H9 (cell line): ENCODE data around the gene IFT57. TPM values are rescaled to one million over a fixed set of nuclear protein-coding genes. Genes with fewer than 3 reads are reported as not detected.

ENCODE experiments used
- DNase-seq: peaks from one replicate; pipeline ENCODE4 v3.0.0-alpha.2; 2017
- H2AFZ ChIP-seq: one replicate; pipeline ENCODE4 v1.6.1; 2013; ENCODE audit warnings: mild to moderate bottlenecking, low read length, control low read depth, moderate library complexity
- H2AK5ac ChIP-seq: 2 replicates; pipeline ENCODE4 v1.6.1; 2013; ENCODE audit warnings: low read length, control low read depth, mixed read lengths; ENCODE audit not compliant: insufficient read length
- H2BK120ac ChIP-seq: one replicate; pipeline ENCODE4 v1.6.1; 2013; ENCODE audit warnings: low read depth, mild to moderate bottlenecking, low read length, control low read depth, inconsistent platforms; ENCODE audit not compliant: poor library complexity, severe bottlenecking
- H2BK12ac ChIP-seq: 2 replicates; pipeline ENCODE4 v1.6.1; 2013; ENCODE audit warnings: low read length, control low read depth, mixed read lengths, low read depth; ENCODE audit not compliant: insufficient read length
- H2BK15ac ChIP-seq: 2 replicates; pipeline ENCODE4 v1.6.1; 2013; ENCODE audit warnings: low read depth, low read length, control low read depth
- H2BK20ac ChIP-seq: one replicate; pipeline ENCODE4 v1.6.1; 2013; ENCODE audit warnings: low read depth, mild to moderate bottlenecking, low read length, control low read depth, inconsistent platforms; ENCODE audit not compliant: poor library complexity, severe bottlenecking
- H2BK5ac ChIP-seq: 2 replicates; pipeline ENCODE4 v1.6.1; 2013; ENCODE audit warnings: low read length, control low read depth, mixed read lengths; ENCODE audit not compliant: insufficient read length
- H3K14ac ChIP-seq: 2 replicates; pipeline ENCODE4 v1.6.1; 2013; ENCODE audit warnings: low read length, control low read depth; ENCODE audit not compliant: insufficient read depth
- H3K18ac ChIP-seq: 2 replicates; pipeline ENCODE4 v1.6.1; 2013; ENCODE audit warnings: low read depth, mild to moderate bottlenecking, mixed read lengths, low read length, control low read depth; ENCODE audit not compliant: insufficient read length
- H3K23ac ChIP-seq: 2 replicates; pipeline ENCODE4 v1.6.1; 2013; ENCODE audit warnings: low read length, control low read depth, mixed read lengths, low read depth; ENCODE audit not compliant: insufficient read length
- H3K23me2 ChIP-seq: 2 replicates; pipeline ENCODE4 v1.6.1; 2013; ENCODE audit warnings: low read depth, mild to moderate bottlenecking, mixed read lengths, low read length, control low read depth; ENCODE audit not compliant: insufficient read length, poor library complexity, severe bottlenecking
- H3K27ac ChIP-seq: 2 replicates; pipeline ENCODE4 v1.5.1; 2013; ENCODE audit warnings: low read length, control low read depth, mixed read lengths, low read depth; ENCODE audit not compliant: insufficient read length
- H3K27me3 ChIP-seq: 2 replicates; pipeline ENCODE4 v1.6.1; 2013; ENCODE audit warnings: low read length, control low read depth, inconsistent platforms; ENCODE audit not compliant: insufficient read depth
- H3K4ac ChIP-seq: 2 replicates; pipeline ENCODE4 v1.6.1; 2013; ENCODE audit warnings: low read depth, mild to moderate bottlenecking, control low read depth, inconsistent platforms, low read length, moderate library complexity
- H3K4me1 ChIP-seq: 2 replicates; pipeline ENCODE4 v1.6.1; 2013; ENCODE audit warnings: low read length, control low read depth, inconsistent platforms; ENCODE audit not compliant: insufficient read depth
- H3K4me2 ChIP-seq: 2 replicates; pipeline ENCODE4 v1.6.1; 2013; ENCODE audit warnings: low read length, control low read depth, mixed read lengths; ENCODE audit not compliant: insufficient read length, insufficient read depth
- H3K56ac ChIP-seq: 2 replicates; pipeline ENCODE4 v1.6.1; 2013; ENCODE audit warnings: low read depth, mild to moderate bottlenecking, mixed read lengths, low read length, control low read depth; ENCODE audit not compliant: insufficient read length
- H3K79me1 ChIP-seq: 2 replicates; pipeline ENCODE4 v1.6.1; 2013; ENCODE audit warnings: low read depth, mild to moderate bottlenecking, moderate library complexity, low read length, control low read depth, inconsistent platforms; ENCODE audit not compliant: insufficient read depth, poor library complexity, severe bottlenecking
- H3K79me2 ChIP-seq: 2 replicates; pipeline ENCODE4 v1.6.1; 2013; ENCODE audit warnings: low read length, control low read depth, inconsistent platforms; ENCODE audit not compliant: insufficient read depth
- H3K9ac ChIP-seq: 2 replicates; pipeline ENCODE4 v1.6.1; 2013; ENCODE audit warnings: low read length, control low read depth, mixed read lengths; ENCODE audit not compliant: insufficient read length; ENCODE audit errors: extremely low read depth
- H3K9me3 ChIP-seq: one replicate; pipeline ENCODE4 v1.6.1; 2013; ENCODE audit warnings: low read depth, low read length, inconsistent platforms; ENCODE audit not compliant: control insufficient read depth
- H3T11ph ChIP-seq: one replicate; pipeline ENCODE4 v1.6.1; 2013; ENCODE audit warnings: mild to moderate bottlenecking, low read length, control low read depth, inconsistent platforms
- H4K20me1 ChIP-seq: one replicate; pipeline ENCODE4 v1.6.1; 2013; ENCODE audit not compliant: control insufficient read depth, insufficient read length, insufficient read depth
- H4K5ac ChIP-seq: 2 replicates; pipeline ENCODE4 v1.6.1; 2013; ENCODE audit warnings: low read depth, mild to moderate bottlenecking, mixed read lengths, low read length, control low read depth; ENCODE audit not compliant: insufficient read length
- H4K8ac ChIP-seq: replicated peaks from 2 replicates; pipeline ENCODE4 v1.6.1; 2013; ENCODE audit warnings: low read length, control low read depth, mixed read lengths, low read depth; ENCODE audit not compliant: insufficient read length
- H4K91ac ChIP-seq: 2 replicates; pipeline ENCODE4 v1.6.1; 2013; ENCODE audit warnings: low read depth, mild to moderate bottlenecking, moderate library complexity, mixed read lengths, low read length, control low read depth; ENCODE audit not compliant: insufficient read length
- H3K27ac Mint-ChIP-seq, 3 experiments: 2 replicates in 2 of 3; 3 replicates in 1 of 3; pipeline ENCODE4 v1.8.0; 2020 to 2021; ENCODE audit warnings: mixed read lengths in 3 of 3, mild to moderate bottlenecking in 1 of 3, moderate library complexity in 1 of 3
- H3K27me3 Mint-ChIP-seq: 2 replicates; pipeline ENCODE4 v1.8.0; 2021; ENCODE audit warnings: low read depth, mild to moderate bottlenecking, moderate library complexity, mixed read lengths
- H3K36me3 Mint-ChIP-seq, 3 experiments: 2 replicates in 2 of 3; 3 replicates in 1 of 3; pipeline ENCODE4 v1.8.0; 2020 to 2021; ENCODE audit warnings: low read depth in 3 of 3, mixed read lengths in 3 of 3; ENCODE audit not compliant: insufficient read depth in 1 of 3
- H3K4me1 Mint-ChIP-seq, 2 experiments: 2 replicates each; pipeline ENCODE4 v1.8.0; 2020; ENCODE audit warnings: mixed read lengths in 2 of 2
- H3K4me3 Mint-ChIP-seq, 2 experiments: 2 replicates in 1 of 2; 3 replicates in 1 of 2; pipeline ENCODE4 v1.8.0; 2020 to 2021; ENCODE audit warnings: mild to moderate bottlenecking in 2 of 2, mixed read lengths in 2 of 2, moderate library complexity in 1 of 2
- H3K9me3 Mint-ChIP-seq, 2 experiments: 2 replicates in 1 of 2; 3 replicates in 1 of 2; pipeline ENCODE4 v1.8.0; 2020; ENCODE audit warnings: mild to moderate bottlenecking in 2 of 2, mixed read lengths in 2 of 2, moderate library complexity in 1 of 2
- WGBS: extraction: QIAGEN DNeasy Blood & Tissue Kit; methylation state at CpG from one replicate; pipeline ENCODE4 v1.1.7; 2013; ENCODE audit warnings: missing lambda C conversion rate, low lambda C conversion rate, mixed read lengths; ENCODE audit not compliant: insufficient read length; ENCODE audit errors: extremely low coverage; 5-methylcytosine and 5-hydroxymethylcytosine counted together
- total RNA-seq: library from RNA; stranded (reverse); gene quantifications from 2 replicates; pipeline ENCODE4 v1.2.1, GENCODE V29; 2021
- TF ChIP-seq, protein P1 (sequence below): fragments of 200-600 bp; sonication (generic); conservative IDR thresholded peaks from 3 replicates; pipeline ENCODE4 v1.8.0; 2021; ENCODE audit warnings: antibody characterized with exemption, mild to moderate bottlenecking

IFT57 gene
- total RNA-seq, 1 experiment from 2014 or later: 21.4 TPM

DNA sequence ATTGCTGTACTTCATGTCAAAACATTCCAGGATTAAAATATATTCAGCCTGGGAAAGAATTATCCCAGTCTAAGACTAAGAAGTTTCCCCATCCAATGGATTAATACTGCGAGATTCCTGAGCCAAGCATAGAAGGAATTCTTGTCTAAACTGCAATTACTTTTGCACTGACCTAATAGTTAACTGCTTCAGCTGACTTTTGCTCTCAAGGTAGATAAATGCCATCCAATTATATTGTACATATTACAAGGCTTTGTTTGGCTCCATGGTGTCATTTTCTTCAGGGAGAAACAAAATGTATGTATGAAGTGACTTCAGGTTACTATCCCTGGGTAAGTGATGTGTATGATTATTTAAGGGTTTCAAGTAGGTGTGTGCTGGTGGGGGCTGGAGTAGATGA lies 6.1 kb upstream of the IFT57 start:
- Histone ChIP-seq H4K20me1 (no peaks in the 10 kb centered on the region), H2AK5ac (no peak overlapping the region), H3K56ac (no peak overlapping the region), H3K23ac (no peak overlapping the region), H3K9ac (no peak overlapping the region), H3K4me1 (no peaks in the 10 kb centered on the region), H3K79me2 (no peaks in the 10 kb centered on the region), H2BK5ac (no peak overlapping the region), H4K5ac (no peak overlapping the region), H2BK120ac (no peak overlapping the region), H3K4ac (no peak overlapping the region), H3K27me3 (no peaks in the 10 kb centered on the region), H3K79me1 (no peaks in the 10 kb centered on the region), H3K27ac (no peak overlapping the region), H3T11ph (no peak overlapping the region), H2AFZ (no peak overlapping the region), H3K14ac (no peak overlapping the region), H2BK20ac (no peak overlapping the region), H3K23me2 (no peaks in the 10 kb centered on the region), H2BK12ac (no peak overlapping the region), H4K91ac (no peak overlapping the region), H3K4me2 (no peak overlapping the region), H2BK15ac (no peak overlapping the region), H3K9me3 (no peaks in the 10 kb centered on the region), H4K8ac (no peak overlapping the region), H3K18ac (no peak overlapping the region)
- no CpG with 5 or more reads among the region's 1 CpG for WGBS
- Mint-ChIP-seq H3K36me3 (no peaks in the 10 kb centered on the region), H3K27ac (no peak overlapping the region), H3K27me3 (peaks cover 14% of the 10 kb centered on the region), H3K9me3 (no peaks in the 10 kb centered on the region; a peak in 1 of 5 replicates), H3K4me3 (no peak overlapping the region), H3K4me1 (peaks cover 3 to 6% of the 10 kb centered on the region in 2 experiments)
- TF ChIP-seq, protein P1, sequence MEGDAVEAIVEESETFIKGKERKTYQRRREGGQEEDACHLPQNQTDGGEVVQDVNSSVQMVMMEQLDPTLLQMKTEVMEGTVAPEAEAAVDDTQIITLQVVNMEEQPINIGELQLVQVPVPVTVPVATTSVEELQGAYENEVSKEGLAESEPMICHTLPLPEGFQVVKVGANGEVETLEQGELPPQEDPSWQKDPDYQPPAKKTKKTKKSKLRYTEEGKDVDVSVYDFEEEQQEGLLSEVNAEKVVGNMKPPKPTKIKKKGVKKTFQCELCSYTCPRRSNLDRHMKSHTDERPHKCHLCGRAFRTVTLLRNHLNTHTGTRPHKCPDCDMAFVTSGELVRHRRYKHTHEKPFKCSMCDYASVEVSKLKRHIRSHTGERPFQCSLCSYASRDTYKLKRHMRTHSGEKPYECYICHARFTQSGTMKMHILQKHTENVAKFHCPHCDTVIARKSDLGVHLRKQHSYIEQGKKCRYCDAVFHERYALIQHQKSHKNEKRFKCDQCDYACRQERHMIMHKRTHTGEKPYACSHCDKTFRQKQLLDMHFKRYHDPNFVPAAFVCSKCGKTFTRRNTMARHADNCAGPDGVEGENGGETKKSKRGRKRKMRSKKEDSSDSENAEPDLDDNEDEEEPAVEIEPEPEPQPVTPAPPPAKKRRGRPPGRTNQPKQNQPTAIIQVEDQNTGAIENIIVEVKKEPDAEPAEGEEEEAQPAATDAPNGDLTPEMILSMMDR: no peak
- no peak for DNase-seq
